GM20000 (cell line): ENCODE results near the gene WNT8A.

Experiments used
- DNase-seq: peaks from one replicate; pipeline ENCODE4 v3.0.0; 2012; ENCODE audit warnings: low spot score
- CTCF ChIP-seq: IDR thresholded peaks from 2 replicates; pipeline ENCODE4 v1.5.1; 2012; ENCODE audit warnings: mild to moderate bottlenecking, control low read depth; ENCODE audit errors: extremely low read depth, missing control alignments

Gene WNT8A

GRCh38 chr5:138096363-138096762 is 12.5 kb downstream of the WNT8A start:
- no peak for DNase-seq
- TF ChIP-seq CTCF = no peak

GRCh38 chr5:138096997-138097828 is 13.4 kb downstream of the WNT8A start:
- DNase-seq = no peak
- no peak for TF ChIP-seq CTCF

DNA sequence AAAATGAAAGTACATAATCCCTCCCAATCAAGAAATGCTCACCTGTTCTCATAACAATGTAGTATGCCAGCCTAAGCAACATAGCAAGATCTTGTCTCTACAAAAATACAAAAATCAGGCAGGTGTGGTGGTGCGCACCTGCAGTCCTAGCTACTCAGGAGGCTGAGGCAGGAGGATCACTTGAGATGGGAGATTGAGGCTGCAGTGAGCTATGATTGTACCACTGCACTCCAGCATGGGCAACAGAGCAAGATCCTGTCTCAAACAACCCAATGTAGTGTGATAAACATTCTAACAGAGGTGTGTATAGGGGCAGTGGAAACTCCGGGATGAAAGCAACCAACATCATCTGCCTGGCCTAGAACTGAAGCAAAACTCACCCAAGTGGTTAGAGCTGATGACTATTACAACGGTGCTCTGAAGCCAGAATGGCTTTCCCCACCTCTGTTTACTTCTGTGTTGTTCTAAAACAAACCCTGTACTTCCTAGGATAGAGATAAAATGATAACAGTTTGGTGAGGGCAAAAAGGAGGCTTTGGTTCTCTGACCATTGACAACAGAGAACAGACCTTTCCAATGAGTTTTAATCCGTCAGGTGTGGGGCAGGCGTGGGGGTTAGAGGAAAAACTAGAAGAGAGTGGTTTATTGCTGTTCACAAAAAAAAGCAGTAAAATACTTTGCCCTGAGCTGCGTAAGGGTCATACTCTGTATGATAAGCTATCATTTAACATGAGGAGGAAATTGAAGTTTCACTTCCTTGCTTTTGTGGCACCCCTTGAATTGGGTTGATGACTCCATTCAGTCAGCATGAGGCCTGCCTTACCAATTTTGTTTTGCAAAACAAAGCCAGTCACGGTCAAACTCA is 18.9 kb downstream of the WNT8A start:
- DNase-seq = no peak
- no peak for TF ChIP-seq CTCF

DNA sequence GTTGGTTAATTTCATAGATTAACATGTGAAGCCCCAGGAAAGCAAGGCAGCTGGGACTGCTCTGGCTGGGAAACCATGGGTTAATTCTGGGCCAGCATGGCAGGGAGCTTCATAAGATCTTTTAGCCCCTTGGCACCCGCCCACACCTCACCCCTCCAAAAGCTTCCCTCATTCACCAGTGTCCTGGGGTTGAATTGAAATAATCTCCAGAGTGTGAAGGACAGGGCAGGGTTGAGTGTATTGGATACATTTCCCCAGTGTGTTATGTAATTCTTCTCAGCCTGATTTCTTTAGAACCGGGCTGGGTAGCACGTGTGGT is 19.4 kb downstream of the WNT8A start:
- TF ChIP-seq CTCF = no peak
- no peak for DNase-seq

GRCh38 chr5:138105709-138106108 is 21.9 kb downstream of the WNT8A start:
- TF ChIP-seq CTCF = no peak

DNA sequence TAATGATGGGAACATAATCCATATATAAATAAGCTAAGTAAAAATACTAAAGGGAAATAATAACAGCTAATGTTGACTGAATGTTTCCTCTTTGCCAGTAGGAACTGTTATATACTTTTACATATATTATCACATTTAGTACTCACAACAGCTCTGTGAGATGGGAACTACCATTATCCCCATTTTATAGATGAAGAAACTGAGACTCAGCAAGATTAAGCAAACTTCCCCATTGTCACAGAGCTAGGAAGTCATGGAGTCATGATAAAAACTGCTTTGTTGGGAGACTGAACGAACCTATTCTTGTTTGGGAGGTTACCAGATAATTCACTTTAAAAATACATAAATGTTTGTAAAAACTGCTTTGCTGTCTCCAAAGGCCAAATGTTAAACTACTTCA is 23.4 kb downstream of the WNT8A start:
- TF ChIP-seq CTCF = no peak
- DNase-seq = no peak

More at GRCh38 chr5:138105709-138106108, 21.9 kb downstream of the WNT8A start:
- DNase-seq = no peak

DNA sequence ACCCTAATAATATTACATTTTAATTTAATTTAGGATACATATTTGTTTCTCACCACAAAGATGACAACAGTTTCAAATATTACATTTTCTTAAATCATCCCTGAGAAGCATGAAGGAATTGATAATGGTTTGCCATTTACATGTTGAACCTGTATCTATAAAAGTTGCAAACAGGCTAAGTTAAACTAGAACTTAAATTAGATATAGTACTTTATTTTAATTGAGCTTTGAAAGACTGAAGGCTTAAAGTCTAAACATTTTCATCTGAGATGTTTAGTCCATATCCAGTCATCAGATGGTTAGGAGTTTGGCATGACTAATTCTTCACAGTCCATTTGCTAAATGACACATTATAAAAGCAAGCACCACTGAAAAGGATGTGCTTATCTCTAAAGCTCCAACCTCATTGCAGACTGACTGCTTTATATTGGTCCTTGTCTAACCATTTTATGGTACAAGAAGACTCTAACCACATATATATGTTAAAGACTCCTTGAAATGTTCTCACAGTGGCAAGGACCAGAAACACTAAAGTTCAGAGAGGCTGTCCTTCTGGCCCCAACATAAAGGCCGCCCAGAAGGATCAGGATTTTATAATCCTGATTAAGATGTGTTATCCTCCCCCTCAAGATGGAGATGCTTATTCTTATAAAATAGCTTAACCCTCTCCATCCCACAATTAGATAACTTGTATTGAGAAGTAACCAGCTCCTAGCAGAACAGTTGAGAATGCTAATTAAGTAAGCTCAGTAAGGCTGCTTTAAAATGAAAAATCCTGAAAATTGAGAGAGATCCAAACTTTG is 25.8 kb downstream of the WNT8A start:
- no peak for DNase-seq
- TF ChIP-seq CTCF = no peak
